ENCODE results near the gene MTURN. TPM values are rescaled to one million over a fixed set of nuclear protein-coding genes. Genes with fewer than 3 reads are reported as not detected.
A peak's percentile ranks its signal among the peaks of the same experiment; 100 is the strongest.

The MTURN gene
- total and polyA plus RNA-seq, 2 donors (not counting 3 experiments of a cell fraction or from before 2014, with no cell fraction given), result 4.9 to 6.6 TPM

DNA sequence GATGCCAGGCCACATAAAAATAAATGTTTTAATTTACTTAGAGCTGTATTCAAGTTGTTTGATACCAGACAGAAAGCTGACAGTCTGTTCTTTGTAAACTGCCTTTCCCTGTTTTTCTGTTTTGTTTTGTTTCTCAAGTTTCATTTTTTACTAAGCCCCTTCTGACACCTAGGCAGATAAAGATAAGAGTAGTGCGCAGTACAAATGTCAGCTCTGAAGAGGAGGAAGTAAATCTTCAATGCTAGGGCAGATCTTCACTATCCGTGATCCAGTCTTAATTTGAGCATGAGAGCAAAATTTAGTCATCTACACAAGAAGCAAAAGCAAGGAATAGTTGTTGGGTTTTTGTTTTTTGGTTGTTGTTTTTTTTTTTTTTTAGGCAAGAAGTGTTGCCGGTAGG, 27.3 kb downstream of the MTURN start:
- Histone ChIP-seq H3K9me3 (replicated peaks; ENCODE audit: control insufficient read depth, insufficient read depth, low read length) (no peaks in the 10 kb centered on the region), H3K27ac (ENCODE audit: insufficient read depth, low read depth, low read length) (no peak overlapping the region), H2AFZ (ENCODE audit: low read depth, low read length) (no peak overlapping the region), H4K20me1 (replicated peaks; ENCODE audit: control insufficient read depth, extremely low read depth, insufficient read depth, low read length) (no peaks in the 10 kb centered on the region), H3K9me1 (replicated peaks; ENCODE audit: control insufficient read depth, extremely low read depth, insufficient read depth, low read length) (no peaks in the 10 kb centered on the region), H3K36me3 (ENCODE audit: control insufficient read depth in 2 of 2, extremely low read depth in 1 of 2, insufficient read depth in 2 of 2, low read length in 2 of 2) (no peaks in the 10 kb centered on the region), H3K4me1 (ENCODE audit: control insufficient read depth, extremely low read depth, insufficient read depth, low read length) (peaks cover 31% of the 10 kb centered on the region), H3K9ac (replicated peaks; ENCODE audit: extremely low read depth, insufficient read depth, low read length) (no peak overlapping the region), H3K79me2 (ENCODE audit: control insufficient read depth, insufficient read depth, low read length) (no peaks in the 10 kb centered on the region), H3K27me3 (ENCODE audit: control insufficient read depth in 2 of 2, insufficient read depth in 2 of 2, low read length in 2 of 2) (no peaks in the 10 kb centered on the region), H3K4me3 (replicated peaks in 1 of 3; ENCODE audit: insufficient read depth in 1 of 3, low read depth in 1 of 3, low read length in 3 of 3) (no peak overlapping the region), H3K4me2 (ENCODE audit: insufficient read depth, low read length) (no peak overlapping the region)
- POLR2A ChIA-PET, result no interaction called here
- FAIRE-seq, result no peak
- intact Hi-C loops (cut with micrococcal nuclease), result loop anchor here (5.0 kb wide), 1 partner anchor 305 kb away; no protein-coding TSS in a partner anchor
- TF ChIP-seq CTCF (IDR thresholded peaks at IDR 0.05; ENCODE audit: extremely low read depth in 1 of 2, insufficient read depth in 1 of 2, low read depth in 1 of 2, low read length in 2 of 2), result no peak
- TF ChIP-seq, protein P1, sequence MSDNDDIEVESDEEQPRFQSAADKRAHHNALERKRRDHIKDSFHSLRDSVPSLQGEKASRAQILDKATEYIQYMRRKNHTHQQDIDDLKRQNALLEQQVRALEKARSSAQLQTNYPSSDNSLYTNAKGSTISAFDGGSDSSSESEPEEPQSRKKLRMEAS (IDR thresholded peaks at IDR 0.05; ENCODE audit: insufficient read depth, insufficient read length), result no peak
- no peak for TF ChIP-seq JUN (IDR thresholded peaks at IDR 0.05; ENCODE audit: borderline replicate concordance, insufficient read depth, insufficient read length, low read depth)
- no peak for TF ChIP-seq FOS (IDR thresholded peaks at IDR 0.05; ENCODE audit: borderline replicate concordance, insufficient read depth, low read length)
- no peak for DNase-seq (ENCODE audit: low read depth, low spot score)
- no TSS peak for BruUV-seq (replicated peaks)
- dilution Hi-C loops (cut with MboI; ENCODE audit: extremely low pct_ligation_motif_present, low sequenced_read_pairs), result no loop called here
- CTCF ChIA-PET, result interaction anchor here (1.0 to 3.0 kb wide), 5 partner anchors 9 to 402 kb away, joined by 3 to 46 read pairs (median 5); no protein-coding TSS in a partner anchor

DNA sequence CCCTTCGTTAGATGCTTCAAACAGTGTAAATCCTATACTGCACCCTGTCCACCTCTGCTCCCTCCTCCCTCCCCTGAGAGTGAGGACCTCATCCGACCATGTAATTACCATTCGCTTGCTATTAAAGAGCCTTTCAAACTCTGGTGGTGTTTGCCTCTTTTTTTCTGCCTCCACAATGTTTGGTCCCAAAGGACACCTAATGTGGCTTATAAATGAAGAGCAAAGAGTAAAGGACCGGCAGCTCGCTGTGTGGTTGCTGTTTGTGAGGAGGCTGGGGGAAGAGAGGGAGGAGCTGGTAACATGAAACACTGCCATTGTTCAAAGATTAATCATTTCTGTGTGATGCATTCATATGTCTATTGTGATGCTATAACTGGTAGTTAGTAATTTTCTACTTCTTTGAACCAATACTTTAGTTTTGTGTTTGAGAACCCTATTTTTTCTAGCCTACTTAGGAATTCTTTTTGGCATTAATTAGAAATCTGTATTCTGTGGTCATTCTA, 27.9 kb downstream of the MTURN start:
- FAIRE-seq (peak; percentile 69), DNase-seq (ENCODE audit: low read depth, low spot score) (peak; percentile 65)
- BruUV-seq (replicated peaks), result no TSS peak
- H3K27ac ChIP-seq (ENCODE audit: insufficient read depth, low read depth, low read length), result peak overlapping the region; percentile 71
- TF ChIP-seq FOS (IDR thresholded peaks at IDR 0.05; ENCODE audit: borderline replicate concordance, insufficient read depth, low read length) (no peak), CTCF (IDR thresholded peaks at IDR 0.05; ENCODE audit: extremely low read depth in 1 of 2, insufficient read depth in 1 of 2, low read depth in 1 of 2, low read length in 2 of 2) (no peak), JUN (IDR thresholded peaks at IDR 0.05; ENCODE audit: borderline replicate concordance, insufficient read depth, insufficient read length, low read depth) (no peak), GATA2 (IDR thresholded peaks at IDR 0.05; ENCODE audit: insufficient read depth, insufficient read length, low read depth, low read length) (no peak), MYC (IDR thresholded peaks at IDR 0.05; ENCODE audit: low read depth, low read length) (no peak), POLR2A (IDR thresholded peaks at IDR 0.05; ENCODE audit: low read depth, low read length) (no peak), POLR2AphosphoS5 (IDR thresholded peaks at IDR 0.05; ENCODE audit: insufficient read depth, low read depth, low read length) (no peak), EZH2 (IDR thresholded peaks at IDR 0.05; ENCODE audit: borderline replicate concordance, low read depth, low read length, severe bottlenecking) (no peak)
- TF ChIP-seq, protein P1 (IDR thresholded peaks at IDR 0.05; ENCODE audit: insufficient read depth, insufficient read length), result no peak
- no peak overlapping the region for H3K4me3 ChIP-seq (replicated peaks in 1 of 3; ENCODE audit: insufficient read depth in 1 of 3, low read depth in 1 of 3, low read length in 3 of 3)
- intact Hi-C loops (cut with micrococcal nuclease), result loop anchor here (5.0 kb wide), 1 partner anchor 305 kb away; no protein-coding TSS in a partner anchor
- H3K27me3 ChIP-seq (ENCODE audit: control insufficient read depth in 2 of 2, insufficient read depth in 2 of 2, low read length in 2 of 2), result no peaks in the 10 kb centered on the region
- no peaks in the 10 kb centered on the region for H3K36me3 ChIP-seq (ENCODE audit: control insufficient read depth in 2 of 2, extremely low read depth in 1 of 2, insufficient read depth in 2 of 2, low read length in 2 of 2)
- dilution Hi-C loops (cut with MboI; ENCODE audit: extremely low pct_ligation_motif_present, low sequenced_read_pairs), result no loop called here
- H3K9me1 ChIP-seq (replicated peaks; ENCODE audit: control insufficient read depth, extremely low read depth, insufficient read depth, low read length), result no peaks in the 10 kb centered on the region
- H3K9me3 ChIP-seq (replicated peaks; ENCODE audit: control insufficient read depth, insufficient read depth, low read length), result no peaks in the 10 kb centered on the region
- no peaks in the 10 kb centered on the region for H3K79me2 ChIP-seq (ENCODE audit: control insufficient read depth, insufficient read depth, low read length)
- POLR2A ChIA-PET, result no interaction called here
- H4K20me1 ChIP-seq (replicated peaks; ENCODE audit: control insufficient read depth, extremely low read depth, insufficient read depth, low read length), result no peaks in the 10 kb centered on the region
- CTCF ChIA-PET, result interaction anchor here (1.0 to 3.0 kb wide), 11 partner anchors 9 to 401 kb away, joined by 3 to 46 read pairs (median 4); no protein-coding TSS in a partner anchor
- H3K9ac ChIP-seq (replicated peaks; ENCODE audit: extremely low read depth, insufficient read depth, low read length), result no peak overlapping the region
- peak overlapping the region; percentile 84 for H3K4me2 ChIP-seq (ENCODE audit: insufficient read depth, low read length)
- H2AFZ ChIP-seq (ENCODE audit: low read depth, low read length), result peak overlapping the region; percentile 91
- H3K4me1 ChIP-seq (ENCODE audit: control insufficient read depth, extremely low read depth, insufficient read depth, low read length), result peaks cover 31% of the 10 kb centered on the region

All from endothelial cell of umbilical vein (primary cell).